ENCODE data around the gene ONECUT3. TPM values are rescaled to one million over a fixed set of nuclear protein-coding genes. Genes with fewer than 3 reads are reported as not detected.

The ONECUT3 gene
- total and polyA plus RNA-seq, 2 donors: under 0.01 to 0.02 TPM

GRCh38 chr19:1765232-1765903, 12.1 kb downstream of the ONECUT3 start:
- peaks cover 0 to 3% of the 10 kb centered on the region in 2 donors for H3K4me1 ChIP-seq (ENCODE audit: control insufficient read depth in 2 of 2, insufficient read depth in 2 of 2, low read length in 2 of 2)
- DNase-seq (ENCODE audit: low read depth in 6 of 9, low spot score in 9 of 9): no peak
- H3K27me3 ChIP-seq (ENCODE audit: control insufficient read depth in 2 of 2, insufficient read depth in 1 of 2, low read length in 1 of 2): peaks cover 81 to 100% of the 10 kb centered on the region in 2 donors
- H3K27ac ChIP-seq (ENCODE audit: low read depth in 1 of 2, low read length in 1 of 2): no peak overlapping the region
- no peaks in the 10 kb centered on the region for H3K36me3 ChIP-seq (ENCODE audit: control insufficient read depth in 2 of 2, insufficient read depth in 2 of 2, low read length in 1 of 2)
- 16% methylated on average over 33 of the region's 33 CpGs for WGBS
- no peak overlapping the region for H3K4me3 ChIP-seq (ENCODE audit: low read length in 2 of 2)
- H3K9me3 ChIP-seq (ENCODE audit: control insufficient read depth in 2 of 2, insufficient read depth in 1 of 2, low read length in 1 of 2): peaks cover 4 to 13% of the 10 kb centered on the region in 2 donors

- no peaks in the 10 kb centered on the region for H3K36me3 ChIP-seq (ENCODE audit: control insufficient read depth in 2 of 2, insufficient read depth in 2 of 2, low read length in 1 of 2)
- H3K9me3 ChIP-seq (ENCODE audit: control insufficient read depth in 2 of 2, insufficient read depth in 1 of 2, low read length in 1 of 2): peaks cover 4 to 13% of the 10 kb centered on the region in 2 donors
- no peak overlapping the region for H3K4me3 ChIP-seq (ENCODE audit: low read length in 2 of 2)
- DNase-seq (ENCODE audit: low read depth in 6 of 9, low spot score in 9 of 9): no peak
- peaks cover 0 to 3% of the 10 kb centered on the region in 2 donors for H3K4me1 ChIP-seq (ENCODE audit: control insufficient read depth in 2 of 2, insufficient read depth in 2 of 2, low read length in 2 of 2)
- no peak overlapping the region for H3K27ac ChIP-seq (ENCODE audit: low read depth in 1 of 2, low read length in 1 of 2)
- 7% methylated on average over 38 of the region's 38 CpGs for WGBS
- peaks cover 82 to 98% of the 10 kb centered on the region in 2 donors for H3K27me3 ChIP-seq (ENCODE audit: control insufficient read depth in 2 of 2, insufficient read depth in 1 of 2, low read length in 1 of 2)
Measured at GRCh38 chr19:1765904-1766799, 12.8 kb downstream of the ONECUT3 start.

- Histone ChIP-seq H3K9me3 (ENCODE audit: control insufficient read depth in 2 of 2, insufficient read depth in 1 of 2, low read length in 1 of 2) (peaks cover 6 to 12% of the 10 kb centered on the region in 2 donors), H3K27ac (ENCODE audit: low read depth in 1 of 2, low read length in 1 of 2) (no peak overlapping the region), H3K4me1 (ENCODE audit: control insufficient read depth in 2 of 2, insufficient read depth in 2 of 2, low read length in 2 of 2) (peaks cover 0 to 3% of the 10 kb centered on the region in 2 donors), H3K36me3 (ENCODE audit: control insufficient read depth in 2 of 2, insufficient read depth in 2 of 2, low read length in 1 of 2) (no peaks in the 10 kb centered on the region), H3K27me3 (ENCODE audit: control insufficient read depth in 2 of 2, insufficient read depth in 1 of 2, low read length in 1 of 2) (peaks cover 75 to 91% of the 10 kb centered on the region in 2 donors), H3K4me3 (ENCODE audit: low read length in 2 of 2) (no peak overlapping the region)
- DNase-seq (ENCODE audit: low read depth in 6 of 9, low spot score in 9 of 9): no peak
- 20% methylated on average over 10 of the region's 10 CpGs for WGBS
Measured at GRCh38 chr19:1766800-1767352, 13.6 kb downstream of the ONECUT3 start.

- H3K4me1 ChIP-seq (ENCODE audit: control insufficient read depth in 2 of 2, insufficient read depth in 2 of 2, low read length in 2 of 2): peaks cover 0 to 3% of the 10 kb centered on the region in 2 donors
- DNase-seq (ENCODE audit: low read depth in 6 of 9, low spot score in 9 of 9): peak in 8 of 9 donors; percentile 4 to 55 (median 28)
- H3K4me3 ChIP-seq (ENCODE audit: low read length in 2 of 2): no peak overlapping the region
- 7% methylated on average over 21 of the region's 21 CpGs for WGBS
- peaks cover 69 to 89% of the 10 kb centered on the region in 2 donors for H3K27me3 ChIP-seq (ENCODE audit: control insufficient read depth in 2 of 2, insufficient read depth in 1 of 2, low read length in 1 of 2)
- H3K27ac ChIP-seq (ENCODE audit: low read depth in 1 of 2, low read length in 1 of 2): no peak overlapping the region
- no peaks in the 10 kb centered on the region for H3K36me3 ChIP-seq (ENCODE audit: control insufficient read depth in 2 of 2, insufficient read depth in 2 of 2, low read length in 1 of 2)
- H3K9me3 ChIP-seq (ENCODE audit: control insufficient read depth in 2 of 2, insufficient read depth in 1 of 2, low read length in 1 of 2): peaks cover 6 to 8% of the 10 kb centered on the region in 2 donors
Measured at GRCh38 chr19:1767464-1767933, 14.2 kb downstream of the ONECUT3 start.

GRCh38 chr19:1768248-1768647, 14.9 kb downstream of the ONECUT3 start:
- no peak overlapping the region for H3K4me3 ChIP-seq (ENCODE audit: low read length in 2 of 2)
- no peaks in the 10 kb centered on the region for H3K36me3 ChIP-seq (ENCODE audit: control insufficient read depth in 2 of 2, insufficient read depth in 2 of 2, low read length in 1 of 2)
- peaks cover 65 to 86% of the 10 kb centered on the region in 2 donors for H3K27me3 ChIP-seq (ENCODE audit: control insufficient read depth in 2 of 2, insufficient read depth in 1 of 2, low read length in 1 of 2)
- H3K9me3 ChIP-seq (ENCODE audit: control insufficient read depth in 2 of 2, insufficient read depth in 1 of 2, low read length in 1 of 2): peaks cover 6 to 8% of the 10 kb centered on the region in 2 donors
- DNase-seq (ENCODE audit: low read depth in 6 of 9, low spot score in 9 of 9): no peak
- 25% methylated on average over 13 of the region's 13 CpGs for WGBS
- no peak overlapping the region for H3K27ac ChIP-seq (ENCODE audit: low read depth in 1 of 2, low read length in 1 of 2)
- H3K4me1 ChIP-seq (ENCODE audit: control insufficient read depth in 2 of 2, insufficient read depth in 2 of 2, low read length in 2 of 2): peaks cover 0 to 3% of the 10 kb centered on the region in 2 donors

GRCh38 chr19:1768918-1769644, 15.8 kb downstream of the ONECUT3 start:
- Histone ChIP-seq H3K36me3 (ENCODE audit: control insufficient read depth in 2 of 2, insufficient read depth in 2 of 2, low read length in 1 of 2) (no peaks in the 10 kb centered on the region), H3K27me3 (ENCODE audit: control insufficient read depth in 2 of 2, insufficient read depth in 1 of 2, low read length in 1 of 2) (peaks cover 57 to 86% of the 10 kb centered on the region in 2 donors), H3K27ac (ENCODE audit: low read depth in 1 of 2, low read length in 1 of 2) (no peak overlapping the region), H3K4me1 (ENCODE audit: control insufficient read depth in 2 of 2, insufficient read depth in 2 of 2, low read length in 2 of 2) (peaks cover 0 to 3% of the 10 kb centered on the region in 2 donors), H3K4me3 (ENCODE audit: low read length in 2 of 2) (no peak overlapping the region), H3K9me3 (ENCODE audit: control insufficient read depth in 2 of 2, insufficient read depth in 1 of 2, low read length in 1 of 2) (peaks cover 6 to 12% of the 10 kb centered on the region in 2 donors)
- DNase-seq (ENCODE audit: low read depth in 6 of 9, low spot score in 9 of 9): no peak
- 81% methylated on average over 9 of the region's 9 CpGs for WGBS

GRCh38 chr19:1769645-1769985, 16.3 kb downstream of the ONECUT3 start:
- WGBS: 5% methylated on average over 12 of the region's 12 CpGs
- Histone ChIP-seq H3K27ac (ENCODE audit: low read depth in 1 of 2, low read length in 1 of 2) (no peak overlapping the region), H3K9me3 (ENCODE audit: control insufficient read depth in 2 of 2, insufficient read depth in 1 of 2, low read length in 1 of 2) (peaks cover 8 to 15% of the 10 kb centered on the region in 2 donors), H3K36me3 (ENCODE audit: control insufficient read depth in 2 of 2, insufficient read depth in 2 of 2, low read length in 1 of 2) (no peaks in the 10 kb centered on the region), H3K4me1 (ENCODE audit: control insufficient read depth in 2 of 2, insufficient read depth in 2 of 2, low read length in 2 of 2) (peaks cover 0 to 3% of the 10 kb centered on the region in 2 donors), H3K4me3 (ENCODE audit: low read length in 2 of 2) (no peak overlapping the region), H3K27me3 (ENCODE audit: control insufficient read depth in 2 of 2, insufficient read depth in 1 of 2, low read length in 1 of 2) (peaks cover 55 to 86% of the 10 kb centered on the region in 2 donors)
- no peak for DNase-seq (ENCODE audit: low read depth in 6 of 9, low spot score in 9 of 9)

GRCh38 chr19:1770866-1771576, 17.7 kb downstream of the ONECUT3 start:
- DNase-seq (ENCODE audit: low read depth in 6 of 9, low spot score in 9 of 9): no peak
- Histone ChIP-seq H3K4me1 (ENCODE audit: control insufficient read depth in 2 of 2, insufficient read depth in 2 of 2, low read length in 2 of 2) (peaks cover 0 to 3% of the 10 kb centered on the region in 2 donors), H3K4me3 (ENCODE audit: low read length in 2 of 2) (no peak overlapping the region), H3K27ac (ENCODE audit: low read depth in 1 of 2, low read length in 1 of 2) (no peak overlapping the region), H3K9me3 (ENCODE audit: control insufficient read depth in 2 of 2, insufficient read depth in 1 of 2, low read length in 1 of 2) (peaks cover 16 to 29% of the 10 kb centered on the region in 2 donors), H3K27me3 (ENCODE audit: control insufficient read depth in 2 of 2, insufficient read depth in 1 of 2, low read length in 1 of 2) (peaks cover 55 to 86% of the 10 kb centered on the region in 2 donors), H3K36me3 (ENCODE audit: control insufficient read depth in 2 of 2, insufficient read depth in 2 of 2, low read length in 1 of 2) (no peaks in the 10 kb centered on the region)
- 91% methylated on average over 4 of the region's 4 CpGs for WGBS

Measured in thymus (tissue), 11 donors.